GM19467 (cell line): ENCODE results near the gene SERPINB6.
A peak's percentile ranks its signal among the peaks of the same experiment; 100 is the strongest.
"Not testable (repeated sequence)": the region's sequence is repeated elsewhere in the genome, so short reads cannot be mapped to it uniquely, and the experiment has no call there.

Experiments
- ATAC-seq: cut with Tn5 transposase; IDR thresholded peaks from one replicate; pipeline ENCODE4 v1.9.1; 2021; ENCODE audit warnings: mild to moderate bottlenecking, moderate library complexity; ENCODE audit not compliant: unreplicated experiment

The SERPINB6 gene

DNA sequence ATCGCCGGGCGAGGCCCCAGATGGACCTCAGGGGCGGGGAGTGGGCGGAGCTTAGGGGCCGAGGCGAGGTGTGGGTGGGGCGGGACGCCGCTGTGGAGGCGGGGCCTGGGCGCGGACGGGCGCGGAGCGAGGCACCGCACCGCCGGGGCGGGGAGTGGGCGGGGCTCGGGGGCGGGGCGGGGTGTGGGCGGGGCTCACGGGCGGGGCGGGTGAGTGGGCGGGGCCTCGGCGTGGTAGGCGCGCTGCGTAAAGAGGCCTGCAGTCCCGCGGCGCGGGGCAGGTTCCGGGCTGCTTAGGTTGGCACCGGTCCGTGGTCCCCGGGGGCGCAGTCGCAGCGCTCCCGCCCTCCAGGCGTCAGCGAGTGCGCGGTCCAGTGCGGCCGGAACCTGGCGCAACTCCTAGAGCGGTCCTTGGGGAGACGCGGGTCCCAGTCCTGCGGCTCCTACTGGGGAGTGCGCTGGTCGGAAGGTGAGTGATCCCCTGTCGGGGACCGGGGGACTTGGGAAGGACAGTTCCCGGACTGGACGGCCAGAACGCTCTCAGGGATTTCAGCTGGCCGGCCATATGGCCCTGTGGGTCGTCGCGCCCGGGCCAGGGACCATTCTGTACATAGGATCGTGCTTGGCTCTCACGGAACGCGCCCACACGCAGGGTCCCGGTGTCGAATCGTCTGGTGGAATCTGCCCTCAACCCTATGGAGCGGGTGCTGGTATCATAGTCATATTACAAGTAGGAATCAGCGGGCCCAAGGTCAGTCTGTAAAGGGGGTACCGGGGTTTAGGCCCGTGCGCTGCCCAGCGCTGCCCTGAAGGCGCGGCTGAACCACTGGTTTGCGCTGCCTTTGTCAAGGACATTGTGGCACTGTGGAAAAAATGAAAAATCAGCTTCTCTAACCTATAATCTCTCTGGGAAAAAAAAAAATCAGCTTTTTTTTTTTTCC lies 28.5 kb upstream of the SERPINB6 start, which contains the start of gene NQO2:
TSS of gene NQO2 (plus strand) at position 277 of the 940 bp plus-strand sequence. CDS start 6,659 bp downstream, outside the sequence.
- peak; percentile 57 for ATAC-seq

DNA sequence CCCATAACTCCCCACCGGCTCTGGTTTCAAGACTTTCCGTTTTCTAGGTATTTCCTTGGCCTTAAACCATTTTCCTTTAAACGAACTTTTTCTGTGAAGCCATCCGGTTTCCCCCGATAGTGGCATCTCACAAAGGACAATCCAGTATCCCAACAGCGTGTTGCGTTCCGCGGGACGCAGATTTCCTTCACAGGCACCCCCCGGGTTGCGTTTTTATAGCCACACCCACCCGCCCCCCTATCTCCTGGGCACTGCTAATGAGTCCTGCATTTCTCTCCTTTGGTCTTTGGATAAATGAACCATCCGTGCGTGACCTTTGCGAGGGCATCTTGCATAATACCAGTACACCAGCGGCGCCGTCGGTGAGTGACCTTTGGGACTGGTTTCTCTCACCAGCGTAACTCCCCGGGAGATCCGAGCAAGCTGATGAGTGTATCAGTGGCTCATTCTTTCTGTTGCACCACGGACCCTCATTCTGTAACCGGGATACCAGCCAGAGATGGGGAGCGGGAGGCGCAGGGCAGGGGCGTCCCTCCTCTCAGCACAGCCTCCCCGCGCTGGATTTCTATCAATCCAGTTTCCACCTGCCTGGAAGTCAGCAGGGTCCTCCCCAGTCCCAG lies 27.7 kb upstream of the SERPINB6 start:
- ATAC-seq = peak; percentile 9

DNA sequence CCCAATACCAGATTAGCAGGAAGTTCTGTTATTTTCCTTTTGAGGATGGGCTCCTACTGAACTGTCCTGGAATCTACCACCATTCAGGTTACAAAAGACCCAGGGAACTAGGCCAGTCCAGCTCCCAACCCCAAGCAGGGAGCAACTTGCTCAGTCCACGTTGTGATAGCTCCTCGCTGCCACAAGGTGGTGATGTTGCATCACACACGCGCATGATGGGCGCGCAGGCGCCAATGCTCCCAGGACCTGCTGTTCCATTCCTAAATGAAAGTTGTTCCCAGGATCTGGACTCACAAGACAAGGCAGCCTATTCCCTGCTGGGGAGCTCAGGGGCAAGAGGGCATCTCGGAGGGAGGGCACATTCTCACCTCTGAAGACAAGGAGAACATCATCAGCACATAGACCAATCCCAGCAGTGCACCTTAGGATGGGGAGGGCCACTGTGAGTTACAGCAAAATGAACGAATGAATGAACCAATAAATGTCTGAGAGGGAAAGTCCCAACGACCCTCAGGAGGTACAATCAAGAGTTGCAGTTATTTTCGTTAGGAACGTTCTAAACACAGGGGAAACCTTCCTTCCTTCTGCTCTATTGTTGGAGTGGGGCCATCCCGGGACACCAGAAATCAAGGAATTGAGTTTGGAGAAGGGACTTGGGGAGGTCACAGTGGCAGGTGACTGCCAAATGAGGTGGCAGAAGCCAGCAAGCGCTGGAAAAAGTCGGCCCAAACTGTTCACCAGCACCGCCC lies 27.1 kb upstream of the SERPINB6 start:
- not testable (repeated sequence) for ATAC-seq

DNA sequence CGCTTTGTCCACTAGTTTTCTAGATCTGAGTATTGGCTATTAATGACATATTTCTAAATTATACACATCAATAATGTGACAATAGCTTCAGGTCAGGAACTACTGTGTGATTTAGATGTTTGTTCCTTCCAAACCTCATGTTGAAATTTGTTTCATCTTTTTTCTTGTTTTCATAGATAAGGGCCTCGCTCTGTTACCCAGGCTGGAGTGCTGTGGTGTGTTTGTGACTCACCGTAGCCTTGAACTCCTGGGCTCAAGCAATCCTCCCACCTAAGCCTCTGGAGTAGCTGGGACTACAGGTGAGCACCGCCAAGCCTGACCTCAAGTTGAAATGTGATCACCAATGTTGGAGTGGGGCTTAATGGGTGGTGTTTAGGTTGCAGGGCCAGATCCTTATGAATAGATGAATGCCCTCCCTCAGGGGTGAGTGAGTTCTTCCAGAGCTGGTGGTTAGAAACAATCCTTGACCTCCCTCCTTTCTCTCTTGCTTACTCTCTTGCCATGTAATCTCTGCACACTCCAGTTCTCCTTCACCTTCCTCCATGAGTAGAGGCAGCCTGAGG lies 22.5 kb upstream of the SERPINB6 start:
- no peak for ATAC-seq

DNA sequence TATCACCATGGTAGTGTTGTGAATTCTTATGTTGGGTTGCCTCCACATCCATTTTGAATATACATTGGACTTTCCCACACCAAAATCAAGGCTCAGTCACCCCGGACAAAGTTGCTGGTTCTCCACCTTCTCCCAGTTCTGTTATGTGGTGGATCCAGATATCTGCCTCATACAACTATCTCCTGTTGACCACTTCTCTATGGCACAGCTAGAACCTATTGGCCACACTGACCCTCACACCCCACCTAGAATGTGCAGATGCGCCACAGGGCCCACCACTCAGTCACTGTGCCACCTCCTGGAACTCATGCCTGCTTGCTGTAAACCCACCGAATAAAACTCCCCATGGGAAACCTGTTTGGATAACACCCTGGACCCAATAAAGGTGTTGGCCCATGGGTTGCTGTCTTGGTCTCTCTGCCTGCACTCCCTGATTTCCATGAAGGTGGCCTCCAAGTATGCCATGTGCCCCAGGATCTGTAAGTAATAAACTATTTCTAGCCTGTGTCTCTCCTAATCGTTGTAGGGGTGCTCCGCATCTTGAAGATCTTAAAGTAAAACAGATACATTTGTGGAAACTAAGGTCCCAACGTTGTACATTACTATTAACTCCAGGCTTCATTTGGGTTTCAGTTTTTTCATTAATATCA lies 21.1 kb upstream of the SERPINB6 start:
- no peak for ATAC-seq

DNA sequence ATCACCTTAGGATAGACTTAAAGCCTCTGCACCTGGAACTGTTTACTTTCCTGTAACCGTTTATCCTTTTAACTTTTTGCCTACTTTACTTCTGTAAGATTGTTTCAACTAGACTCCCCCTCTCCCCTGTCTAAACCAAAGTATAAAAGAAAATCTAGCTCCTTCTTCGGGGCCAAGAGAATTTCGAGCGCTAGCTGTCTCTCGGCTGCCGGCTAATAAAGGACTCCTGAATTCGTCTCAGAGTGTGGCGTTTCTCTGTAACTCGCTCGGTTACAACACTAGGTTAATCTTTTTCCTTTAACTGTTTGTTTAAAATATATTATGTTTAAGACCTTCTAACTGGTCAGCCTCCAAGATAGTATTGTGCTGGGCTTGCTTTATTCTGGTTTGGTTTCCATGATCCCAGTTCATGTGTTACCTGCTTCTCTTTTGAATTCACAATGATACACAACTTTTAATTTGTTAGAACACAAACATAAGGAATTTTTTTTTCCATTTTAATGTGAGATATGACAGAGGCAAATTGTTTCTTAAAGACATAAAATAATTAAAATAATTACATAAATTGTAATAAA lies 19.7 kb upstream of the SERPINB6 start:
- no peak for ATAC-seq

DNA sequence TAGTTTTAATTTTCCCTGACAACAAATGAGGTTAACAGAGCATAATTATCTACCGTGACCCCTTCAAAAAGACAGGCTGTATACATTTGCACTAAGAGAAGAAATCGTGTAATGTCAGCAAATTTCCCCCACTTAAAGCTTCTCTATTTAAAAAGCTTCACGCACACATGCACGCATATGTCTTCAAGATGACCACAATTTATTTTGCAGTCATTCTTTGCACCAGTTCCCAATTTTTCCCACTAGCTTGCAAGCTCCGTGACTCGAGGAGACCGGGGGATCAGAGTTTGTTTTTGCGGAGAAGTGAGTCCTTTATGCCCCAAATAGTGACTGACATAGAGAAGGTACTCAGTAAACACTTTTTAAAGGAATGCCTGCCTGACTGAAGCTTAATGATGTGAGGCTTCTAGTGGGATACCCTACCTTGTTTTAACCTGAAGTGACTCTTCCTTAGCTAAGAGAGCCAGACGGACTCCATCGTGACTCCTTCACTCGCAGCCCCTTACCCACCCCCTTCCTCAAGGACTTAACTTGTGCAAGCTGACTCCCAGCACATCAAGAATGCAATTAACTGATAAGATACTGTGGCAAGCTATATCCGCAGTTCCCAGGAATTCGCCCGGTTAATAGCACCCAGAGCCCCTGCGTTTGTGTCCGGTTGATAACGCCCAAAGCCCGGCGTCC lies 19.0 kb upstream of the SERPINB6 start:
- no peak for ATAC-seq

DNA sequence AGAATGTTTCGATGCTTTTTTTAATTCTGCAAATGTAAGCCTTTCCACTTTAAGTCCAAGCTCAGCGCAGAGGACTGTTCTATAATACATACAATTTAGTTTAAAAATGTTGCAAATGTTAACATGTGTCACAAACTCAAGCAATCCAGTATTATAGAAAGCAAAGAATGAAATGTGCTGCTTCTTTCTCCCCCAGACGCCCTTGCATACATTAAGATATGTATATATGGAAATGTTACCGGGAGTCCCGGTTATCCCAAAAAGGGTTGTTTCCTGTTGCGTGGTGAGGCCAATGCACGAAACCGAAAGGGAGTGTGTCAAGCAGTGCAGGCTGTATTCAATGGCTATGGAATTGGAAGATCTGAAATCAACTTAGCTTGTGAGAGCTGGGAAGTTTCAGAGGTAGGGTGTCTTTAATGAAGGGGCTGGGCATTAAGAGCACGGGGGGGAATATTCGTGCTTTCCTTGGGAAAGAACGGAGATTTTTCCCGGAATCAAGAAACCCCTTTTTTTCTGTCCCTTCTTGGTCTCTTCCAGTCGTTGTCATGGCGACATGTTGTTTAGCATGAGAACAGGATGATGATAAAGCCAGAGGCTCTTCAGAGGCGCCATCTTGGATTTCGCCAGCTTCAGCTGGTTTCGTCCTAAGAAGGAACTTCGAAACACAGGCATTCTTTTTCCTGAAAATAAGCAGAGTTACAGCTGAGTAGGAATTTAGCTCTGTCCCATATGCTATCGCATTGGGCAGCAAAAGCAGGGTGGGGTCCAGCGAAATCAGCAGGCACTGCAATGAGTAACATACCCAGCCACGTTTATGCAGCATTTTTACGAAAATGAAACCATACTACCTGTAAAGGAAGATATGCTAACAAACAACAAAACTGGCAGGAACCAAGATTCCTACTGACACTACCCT lies 18.2 kb upstream of the SERPINB6 start:
- peak; percentile 62 for ATAC-seq

DNA sequence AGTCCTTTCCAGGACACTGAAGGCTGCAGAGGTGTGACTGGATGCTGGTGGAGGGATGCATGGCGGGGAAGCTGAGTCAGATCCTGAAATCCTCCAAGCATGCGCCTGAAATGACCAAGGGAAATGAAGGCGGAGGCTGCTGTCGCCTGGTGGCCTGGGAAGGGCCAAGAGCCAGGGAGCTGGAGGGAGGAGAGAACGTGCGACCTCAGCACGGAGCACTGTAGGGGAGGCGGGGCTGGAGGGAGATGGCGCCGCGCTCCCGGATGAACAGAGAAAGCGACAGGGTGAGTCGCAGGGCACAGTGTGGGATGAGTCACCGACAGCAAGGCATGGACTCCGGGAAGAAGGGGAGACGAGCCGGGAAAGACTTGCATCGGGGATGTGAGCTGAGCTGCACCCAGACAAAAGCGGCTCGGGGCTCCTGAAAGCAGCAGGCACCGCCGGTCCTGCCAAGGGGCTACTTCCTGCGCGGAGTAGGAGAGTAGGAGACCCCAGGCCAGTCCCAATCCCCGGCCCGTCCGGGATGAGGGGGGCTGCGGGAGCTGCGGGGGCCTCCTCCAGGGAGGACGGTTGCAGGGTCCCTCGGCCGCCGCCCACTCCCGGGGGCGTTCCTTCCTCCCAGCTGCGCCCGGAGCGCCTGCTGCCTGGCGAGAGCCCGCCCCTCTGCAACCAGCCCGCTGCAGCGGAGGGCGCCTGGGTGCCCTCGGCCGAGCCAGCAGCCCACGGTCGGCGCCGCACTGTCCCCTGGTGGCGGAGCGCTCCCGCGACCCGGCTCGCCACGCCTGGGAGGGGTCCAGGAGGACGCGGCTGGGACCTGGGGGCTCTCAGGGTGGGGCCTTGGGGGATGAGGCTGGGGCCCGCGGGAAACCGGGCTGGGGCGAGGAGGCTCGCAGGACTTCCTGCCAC lies 17.3 kb upstream of the SERPINB6 start:
- ATAC-seq = peak; percentile 76

DNA sequence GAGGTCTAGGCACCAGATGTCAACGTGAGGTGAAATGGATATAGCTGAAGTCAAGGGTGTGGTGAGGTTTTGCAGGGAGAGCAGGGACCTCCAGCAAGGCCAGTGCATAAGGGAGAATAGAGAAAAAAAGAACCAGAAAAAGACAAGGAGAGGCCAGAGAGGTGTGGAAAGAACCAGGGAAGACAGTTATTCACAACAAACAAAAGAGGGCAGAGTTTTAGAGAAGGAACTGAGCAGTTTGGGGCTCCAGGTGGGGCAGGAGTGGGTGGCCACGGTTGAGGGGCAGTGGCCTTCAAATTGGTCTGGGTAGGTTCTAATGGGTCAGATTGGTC lies 16.7 kb upstream of the SERPINB6 start:
- ATAC-seq = no peak

DNA sequence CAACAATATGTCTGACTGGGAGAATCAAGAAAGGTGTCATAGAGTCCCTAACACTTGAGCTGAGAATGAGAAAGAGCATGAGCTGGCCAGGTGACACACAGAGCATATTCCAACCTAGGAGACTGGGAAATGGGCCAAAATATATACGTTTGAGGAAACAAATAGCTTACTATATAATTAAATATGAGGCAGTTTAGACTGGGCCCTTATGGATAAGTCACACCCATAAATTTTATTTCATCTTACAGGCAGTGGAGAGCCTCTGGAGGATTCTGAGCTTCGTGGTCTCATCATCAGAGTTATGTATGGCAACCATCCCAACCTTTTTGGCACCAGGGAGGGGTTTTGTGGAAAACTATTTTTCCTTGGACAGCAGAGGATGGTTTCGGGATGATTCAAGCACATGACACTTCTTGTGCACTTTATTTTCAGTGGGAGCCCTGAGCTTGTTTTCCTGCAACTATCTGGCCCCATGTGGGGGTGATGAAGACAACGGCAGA lies 15.4 kb upstream of the SERPINB6 start:
- no peak for ATAC-seq

DNA sequence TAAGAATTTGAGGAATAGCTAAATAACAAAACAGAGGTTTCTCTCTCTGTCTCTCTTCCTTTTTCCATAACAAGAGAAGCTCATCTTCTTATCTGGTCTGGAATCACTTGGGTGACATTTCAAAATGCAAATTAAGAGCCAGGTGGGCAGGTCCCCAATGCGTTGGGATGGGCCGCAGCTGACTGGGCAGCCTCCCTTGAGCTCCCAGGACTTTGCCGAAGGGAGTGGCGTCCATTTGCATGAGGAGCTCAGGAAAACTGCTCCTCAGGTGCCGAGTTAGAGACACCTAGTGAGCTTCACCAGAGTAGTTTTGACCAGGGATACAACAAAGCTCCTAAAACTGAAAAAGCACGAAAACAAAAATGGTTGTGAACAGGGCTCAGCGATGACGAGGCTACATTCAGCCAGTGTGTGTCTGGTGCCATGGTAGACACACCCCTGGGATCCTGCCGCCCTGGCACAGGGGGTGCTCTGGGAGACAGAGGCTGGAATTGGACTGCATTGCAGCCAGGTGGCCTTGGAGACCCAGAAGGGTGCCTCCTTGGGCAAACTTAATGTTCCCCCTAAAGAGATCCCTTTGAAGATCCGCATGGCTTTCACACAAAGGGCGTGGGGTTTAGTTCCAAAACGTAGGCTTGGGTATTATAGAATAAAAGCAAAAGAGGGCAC lies 13.5 kb upstream of the SERPINB6 start:
- no peak for ATAC-seq

DNA sequence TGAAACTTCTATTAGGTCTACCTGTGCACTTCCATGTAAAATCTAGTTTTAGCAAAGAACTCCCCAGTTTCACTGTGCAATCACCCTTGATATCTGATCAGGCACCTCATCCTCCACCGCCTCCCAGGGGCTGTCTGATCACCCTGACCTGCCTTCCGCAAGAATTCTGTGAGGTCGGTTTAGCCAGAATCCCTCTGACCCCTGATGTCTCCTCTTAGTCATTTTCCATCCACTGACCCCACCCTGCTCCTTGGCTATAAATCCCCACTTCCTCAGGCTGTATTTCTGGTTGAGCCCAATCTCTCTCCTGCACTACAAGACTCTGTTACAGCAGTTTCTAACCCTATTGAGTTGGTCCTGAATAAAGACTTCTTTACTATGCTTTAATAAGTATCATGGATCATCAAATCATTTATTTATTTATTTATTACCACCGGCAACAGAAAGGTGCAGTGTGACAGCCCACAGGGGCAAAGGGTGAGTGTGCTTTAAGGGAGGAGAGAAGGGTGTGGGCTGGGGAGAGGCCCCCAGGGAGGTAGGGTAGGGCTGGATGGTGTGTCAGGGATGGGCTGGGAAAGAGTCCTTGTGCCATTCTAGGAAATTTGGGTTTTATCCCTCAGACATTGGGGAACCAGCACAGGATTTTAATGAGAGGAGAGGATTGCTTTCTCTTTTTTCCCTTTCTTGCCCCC lies 11.2 kb upstream of the SERPINB6 start:
- no peak for ATAC-seq

DNA sequence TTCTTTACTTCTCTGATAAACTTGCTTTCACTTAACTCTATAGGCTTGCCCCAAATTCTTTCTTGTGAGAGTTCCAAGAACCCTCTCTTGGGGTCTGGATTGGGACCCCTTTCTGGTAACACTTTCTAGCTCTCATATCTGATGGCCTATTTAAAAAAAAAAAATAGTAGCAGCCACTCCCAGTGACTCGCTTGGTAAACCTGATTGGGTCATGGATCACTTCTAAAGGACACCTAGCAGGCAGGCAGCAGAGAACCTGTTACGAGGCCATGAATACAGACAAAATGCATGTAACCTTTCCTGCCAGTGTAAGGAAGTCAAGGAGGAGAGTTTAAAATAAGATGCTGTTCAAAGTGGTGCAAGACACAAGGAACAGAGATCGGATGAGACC lies 9.1 kb upstream of the SERPINB6 start:
- no peak for ATAC-seq

DNA sequence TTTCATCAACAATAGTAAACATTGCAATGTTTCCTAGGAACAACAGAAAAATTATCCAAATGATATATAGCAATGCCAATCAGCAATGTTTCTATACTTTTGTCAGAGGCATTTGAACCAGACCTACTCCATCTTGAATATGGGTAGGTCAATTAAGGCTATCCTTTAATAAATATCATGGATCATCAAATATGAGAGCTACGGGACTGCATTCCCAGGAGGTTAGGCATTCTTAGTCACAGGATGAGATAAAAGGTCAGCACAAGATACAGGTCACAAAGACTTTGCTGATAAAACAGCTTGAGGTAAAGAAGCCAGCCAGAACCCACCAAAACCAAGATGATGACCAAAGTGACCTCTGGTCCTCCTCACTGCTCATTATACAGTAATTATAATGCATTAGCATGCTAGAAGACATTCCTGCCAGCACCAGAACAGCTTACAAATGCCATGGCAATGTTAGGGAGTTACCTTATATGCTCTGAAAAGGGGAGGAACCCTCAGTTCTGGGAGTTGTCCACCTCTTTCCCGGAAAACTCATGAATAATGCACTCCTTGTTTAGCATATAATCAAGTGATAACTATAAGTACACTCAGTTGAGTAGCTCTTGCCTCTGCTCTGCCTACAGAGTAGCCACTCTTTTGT lies 8.6 kb upstream of the SERPINB6 start:
- ATAC-seq = no peak

DNA sequence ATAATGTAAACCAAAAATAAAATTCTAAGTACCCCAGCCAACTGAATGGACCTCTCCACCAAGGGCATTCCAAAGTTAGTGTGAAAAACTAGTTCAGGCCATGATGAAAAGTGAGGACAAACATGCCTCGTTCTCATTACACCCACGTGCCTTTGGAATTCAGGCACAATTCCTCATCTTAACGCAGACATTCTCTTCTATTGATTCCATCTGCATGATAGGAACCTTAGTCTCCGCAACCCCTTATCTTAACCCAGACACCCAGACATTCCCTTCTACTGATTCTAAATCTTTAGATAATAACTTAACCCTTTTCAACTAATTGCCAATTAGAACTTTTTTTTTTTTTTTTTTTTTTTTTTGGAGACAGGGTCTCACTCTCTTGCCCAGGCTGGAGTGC lies 7.6 kb upstream of the SERPINB6 start:
- ATAC-seq = no peak
